BLaER1 (cell line): ENCODE data around the gene ANAPC5.

Experiments
- H3K27ac ChIP-seq: shearing (Covaris generic); formaldehyde crosslinking; 2 replicates; pipeline ENCODE4 v1.8.1; 2022
- H3K27me3 ChIP-seq: shearing (Covaris generic); formaldehyde crosslinking; 2 replicates; pipeline ENCODE4 v1.8.1; 2022
- H3K36me3 ChIP-seq: shearing (Covaris generic); formaldehyde crosslinking; 2 replicates; pipeline ENCODE4 v1.8.1; 2022
- H3K4me1 ChIP-seq: shearing (Covaris generic); formaldehyde crosslinking; 2 replicates; pipeline ENCODE4 v1.8.1; 2022
- H3K4me2 ChIP-seq: shearing (Covaris generic); formaldehyde crosslinking; 2 replicates; pipeline ENCODE4 v1.8.1; 2022
- H3K4me3 ChIP-seq: shearing (Covaris generic); formaldehyde crosslinking; 2 replicates; pipeline ENCODE4 v1.8.1; 2022
- H3K9ac ChIP-seq: shearing (Covaris generic); formaldehyde crosslinking; 2 replicates; pipeline ENCODE4 v1.8.1; 2022
- H3K9me3 ChIP-seq: shearing (Covaris generic); formaldehyde crosslinking; 2 replicates; pipeline ENCODE4 v1.8.1; 2022
- H4K20me1 ChIP-seq: shearing (Covaris generic); formaldehyde crosslinking; 2 replicates; pipeline ENCODE4 v1.8.1; 2022
- Cebpa-rat ChIP-seq: shearing (Covaris generic); IDR thresholded peaks from 2 replicates; pipeline ENCODE4 v1.8.1; 2022

ANAPC5 gene

DNA sequence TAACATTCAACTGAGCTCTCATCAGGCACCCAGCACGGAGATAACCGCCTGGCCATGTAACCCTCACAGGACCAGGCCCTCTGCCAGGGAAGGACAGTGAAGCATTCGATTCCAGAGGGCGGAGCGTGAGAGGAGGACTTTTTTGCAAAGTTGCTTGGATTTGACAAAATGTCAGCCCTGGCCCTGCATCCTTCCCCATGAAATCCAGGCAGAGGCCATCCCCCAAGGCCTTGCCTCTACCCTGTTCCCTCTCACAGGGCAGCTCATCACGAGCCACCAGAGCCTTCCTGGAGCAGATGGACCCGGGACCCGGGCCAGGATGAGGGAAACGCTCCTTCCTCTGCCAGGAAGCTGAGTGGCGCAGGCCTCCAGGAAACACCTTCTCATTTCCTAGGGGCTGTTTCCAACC is 72.7 kb downstream of the ANAPC5 start:
- H3K9me3 ChIP-seq = no peaks in the 10 kb centered on the region
- peaks cover 99% of the 10 kb centered on the region for H4K20me1 ChIP-seq
- H3K4me1 ChIP-seq = no peaks in the 10 kb centered on the region
- H3K4me3 ChIP-seq = no peak overlapping the region
- peaks cover 86% of the 10 kb centered on the region for H3K36me3 ChIP-seq
- no peak for TF ChIP-seq Cebpa-rat
- no peak overlapping the region for H3K27ac ChIP-seq
- no peak overlapping the region for H3K9ac ChIP-seq
- H3K27me3 ChIP-seq = no peaks in the 10 kb centered on the region
- no peak overlapping the region for H3K4me2 ChIP-seq

DNA sequence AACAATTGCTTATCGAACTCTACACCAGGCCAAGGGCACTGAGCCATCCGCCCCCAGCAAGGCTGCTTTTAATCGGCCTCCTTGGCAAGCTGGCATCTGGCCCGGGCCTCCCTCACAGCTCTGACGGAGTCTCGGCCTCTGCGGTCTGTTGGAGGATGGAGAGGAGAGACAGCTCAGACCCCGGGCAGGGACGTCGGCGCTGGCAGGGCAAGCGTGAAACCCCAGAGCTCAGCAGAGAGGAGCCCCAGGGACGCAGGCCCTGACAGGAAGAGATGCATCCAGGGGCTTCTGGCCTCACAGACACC is 73.2 kb downstream of the ANAPC5 start:
- Histone ChIP-seq H3K4me2 (no peak overlapping the region), H3K4me3 (no peak overlapping the region), H3K9me3 (no peaks in the 10 kb centered on the region), H3K27ac (no peak overlapping the region), H3K9ac (no peak overlapping the region), H3K27me3 (no peaks in the 10 kb centered on the region), H3K4me1 (no peaks in the 10 kb centered on the region), H4K20me1 (peaks cover 99% of the 10 kb centered on the region), H3K36me3 (peaks cover 86% of the 10 kb centered on the region)
- no peak for TF ChIP-seq Cebpa-rat

DNA sequence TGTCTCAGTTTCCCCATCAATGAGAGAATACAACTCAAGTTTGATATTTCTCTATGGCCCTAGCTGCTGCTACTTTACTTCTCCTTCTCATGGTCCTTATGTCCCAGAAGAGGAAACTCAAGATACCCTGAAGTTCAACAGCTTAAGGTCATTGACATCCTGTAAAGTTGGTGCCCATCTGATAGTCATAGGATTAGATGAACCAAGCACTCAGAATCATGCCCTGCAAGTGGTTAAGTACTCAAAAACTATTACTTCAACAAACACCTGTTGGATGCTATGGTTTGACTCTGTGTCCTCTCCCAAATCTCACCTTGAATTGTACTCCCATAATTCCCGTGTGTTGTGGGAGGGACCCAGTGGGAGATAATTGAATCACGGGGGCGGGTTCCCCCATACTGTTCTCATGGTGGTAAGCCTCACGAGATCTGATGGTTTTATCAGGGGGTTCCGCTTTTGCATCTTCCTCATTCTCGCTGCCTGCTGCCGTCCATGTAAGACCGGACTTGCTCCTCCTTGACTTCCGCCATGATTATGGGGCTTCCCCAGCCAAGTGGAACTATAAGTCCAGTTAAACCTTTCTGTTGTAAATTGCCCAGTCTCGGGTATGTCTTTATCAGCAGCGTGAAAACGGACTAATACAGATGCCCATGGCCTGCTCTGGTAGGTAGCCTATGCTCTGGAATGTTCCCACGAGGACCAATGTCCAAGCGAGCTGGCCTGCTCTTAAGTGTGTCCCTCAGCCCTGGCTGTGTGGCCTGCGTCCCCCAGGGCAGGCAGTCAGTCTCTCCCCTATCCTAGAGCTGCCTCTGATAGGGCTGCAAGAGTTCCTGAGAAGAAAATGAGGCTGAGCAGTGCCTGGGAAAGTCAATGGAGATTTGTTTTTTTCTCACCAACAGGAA is 73.8 kb downstream of the ANAPC5 start:
- no peaks in the 10 kb centered on the region for H3K27me3 ChIP-seq
- peaks cover 99% of the 10 kb centered on the region for H4K20me1 ChIP-seq
- H3K4me1 ChIP-seq = no peaks in the 10 kb centered on the region
- H3K9ac ChIP-seq = no peak overlapping the region
- peaks cover 86% of the 10 kb centered on the region for H3K36me3 ChIP-seq
- no peaks in the 10 kb centered on the region for H3K9me3 ChIP-seq
- no peak overlapping the region for H3K4me3 ChIP-seq
- H3K4me2 ChIP-seq = no peak overlapping the region
- no peak overlapping the region for H3K27ac ChIP-seq
- TF ChIP-seq Cebpa-rat = no peak

DNA sequence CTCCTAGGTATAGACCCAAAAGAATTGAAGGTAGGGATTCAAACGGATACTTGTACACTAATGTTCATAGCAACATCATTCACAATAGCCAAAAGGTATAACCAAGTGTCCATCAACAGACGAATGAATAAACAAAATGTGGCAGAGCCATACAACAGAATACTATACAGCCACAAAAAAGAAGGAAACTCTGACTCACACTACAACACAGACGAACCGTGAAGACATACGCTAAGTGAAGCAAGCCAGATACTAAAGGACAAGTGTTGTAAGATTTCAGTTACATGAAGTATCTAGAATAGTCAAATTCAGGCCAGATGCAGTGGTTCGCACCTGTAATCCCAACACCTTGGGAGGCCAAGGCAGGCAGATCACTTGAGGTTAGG is 74.8 kb downstream of the ANAPC5 start:
- H3K9ac ChIP-seq = no peak overlapping the region
- no peaks in the 10 kb centered on the region for H3K9me3 ChIP-seq
- no peak for TF ChIP-seq Cebpa-rat
- no peaks in the 10 kb centered on the region for H3K27me3 ChIP-seq
- H3K27ac ChIP-seq = no peak overlapping the region
- H3K36me3 ChIP-seq = peaks cover 87% of the 10 kb centered on the region
- peaks cover 99% of the 10 kb centered on the region for H4K20me1 ChIP-seq
- H3K4me3 ChIP-seq = no peak overlapping the region
- H3K4me2 ChIP-seq = no peak overlapping the region
- no peaks in the 10 kb centered on the region for H3K4me1 ChIP-seq

DNA sequence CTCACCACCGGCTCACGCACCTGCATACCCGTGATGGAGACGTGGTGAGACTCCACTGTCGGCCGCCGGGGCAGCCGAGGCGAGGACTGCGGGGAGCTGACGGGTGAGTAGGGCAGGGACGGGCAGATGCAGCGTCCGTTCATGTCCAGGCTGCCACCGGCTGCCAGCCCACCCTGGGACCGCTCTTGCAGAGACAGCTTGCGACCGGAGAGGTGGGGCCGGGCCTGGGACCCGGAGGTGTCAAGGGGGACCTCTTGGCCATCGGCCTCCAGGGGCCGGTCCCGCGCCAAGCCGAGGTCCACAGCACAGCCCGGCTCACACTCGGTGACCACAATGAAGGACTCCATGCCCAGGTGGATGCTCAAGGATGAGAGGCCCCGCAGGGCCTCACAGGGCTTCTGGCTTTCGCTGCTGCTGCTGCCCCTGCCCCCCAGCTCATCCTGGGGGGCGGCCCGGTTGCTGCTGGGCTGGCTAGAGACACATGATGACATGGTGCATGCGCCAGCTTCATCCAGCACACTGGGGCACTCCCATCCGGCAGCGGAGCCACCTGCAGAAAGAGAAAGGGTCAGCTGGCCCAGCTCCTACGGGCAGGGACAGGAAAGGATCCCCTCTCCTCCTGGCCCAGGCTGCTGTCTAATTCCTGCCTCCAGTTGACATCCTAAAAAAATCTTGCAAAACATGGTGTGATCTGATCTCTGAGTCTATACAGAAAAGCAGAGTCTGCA is 78.0 kb downstream of the ANAPC5 start:
- H3K36me3 ChIP-seq = peaks cover 97% of the 10 kb centered on the region
- TF ChIP-seq Cebpa-rat = no peak

DNA sequence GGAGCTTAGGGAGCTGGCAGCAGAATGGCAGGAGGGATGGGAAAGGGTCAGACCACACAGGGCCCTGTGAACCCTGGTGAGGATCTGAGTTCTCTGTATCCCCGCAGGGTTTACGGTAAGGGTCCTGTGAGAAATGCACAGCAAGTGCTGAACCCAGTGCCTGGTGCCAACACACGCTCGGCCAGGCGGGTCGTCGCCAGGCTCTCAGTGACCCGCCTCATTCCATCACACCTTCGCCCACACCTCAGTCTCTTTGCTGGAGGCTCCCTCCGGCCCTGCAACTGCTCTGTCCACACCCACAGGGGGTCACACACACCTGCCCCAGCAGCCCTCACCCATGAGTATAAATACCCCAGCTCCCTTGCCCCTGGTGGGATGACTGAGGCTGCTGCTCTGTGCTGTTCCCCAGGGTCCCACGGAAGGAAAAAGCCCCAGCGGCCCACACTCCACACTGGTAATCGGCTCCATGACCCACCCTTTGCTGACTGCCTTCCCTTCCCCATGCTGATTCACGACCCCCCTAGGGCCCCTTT is 78.8 kb downstream of the ANAPC5 start:
- Histone ChIP-seq H4K20me1 (peaks cover 86% of the 10 kb centered on the region), H3K27ac (no peak overlapping the region), H3K4me3 (no peak overlapping the region), H3K36me3 (peaks cover 97% of the 10 kb centered on the region), H3K9me3 (no peaks in the 10 kb centered on the region), H3K9ac (no peak overlapping the region), H3K4me2 (no peak overlapping the region), H3K27me3 (no peaks in the 10 kb centered on the region), H3K4me1 (no peaks in the 10 kb centered on the region)
- no peak for TF ChIP-seq Cebpa-rat

More for the DNA sequence above, 78.0 kb downstream of the ANAPC5 start:
- Histone ChIP-seq H4K20me1 (peaks cover 86% of the 10 kb centered on the region), H3K4me2 (no peak overlapping the region), H3K4me1 (no peaks in the 10 kb centered on the region), H3K27me3 (no peaks in the 10 kb centered on the region), H3K9ac (no peak overlapping the region), H3K4me3 (no peak overlapping the region), H3K9me3 (no peaks in the 10 kb centered on the region), H3K27ac (no peak overlapping the region)

DNA sequence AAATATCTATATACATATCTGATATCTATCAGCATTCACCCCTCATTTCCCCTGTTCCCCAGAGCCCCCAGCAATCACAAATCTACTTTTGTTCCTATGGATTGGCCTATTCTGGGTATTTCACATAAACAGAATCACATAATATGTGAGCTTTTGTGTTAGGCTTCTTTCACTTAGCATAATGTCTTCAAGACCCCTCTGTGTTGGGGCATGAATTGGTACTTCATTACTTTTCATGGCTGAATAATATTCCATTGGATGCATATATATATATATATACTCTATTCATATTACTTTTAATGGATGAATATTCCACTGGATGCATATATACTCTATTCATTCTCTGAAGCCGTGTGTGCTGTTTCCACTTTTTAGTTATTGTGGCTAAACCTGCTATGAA is 84.4 kb downstream of the ANAPC5 start:
- peaks cover 100% of the 10 kb centered on the region for H3K36me3 ChIP-seq
- peaks cover 37% of the 10 kb centered on the region for H4K20me1 ChIP-seq
- no peak overlapping the region for H3K27ac ChIP-seq
- H3K4me1 ChIP-seq = no peaks in the 10 kb centered on the region
- TF ChIP-seq Cebpa-rat = no peak
- no peak overlapping the region for H3K4me2 ChIP-seq
- no peaks in the 10 kb centered on the region for H3K9me3 ChIP-seq
- no peak overlapping the region for H3K9ac ChIP-seq
- no peaks in the 10 kb centered on the region for H3K27me3 ChIP-seq
- H3K4me3 ChIP-seq = no peak overlapping the region

DNA sequence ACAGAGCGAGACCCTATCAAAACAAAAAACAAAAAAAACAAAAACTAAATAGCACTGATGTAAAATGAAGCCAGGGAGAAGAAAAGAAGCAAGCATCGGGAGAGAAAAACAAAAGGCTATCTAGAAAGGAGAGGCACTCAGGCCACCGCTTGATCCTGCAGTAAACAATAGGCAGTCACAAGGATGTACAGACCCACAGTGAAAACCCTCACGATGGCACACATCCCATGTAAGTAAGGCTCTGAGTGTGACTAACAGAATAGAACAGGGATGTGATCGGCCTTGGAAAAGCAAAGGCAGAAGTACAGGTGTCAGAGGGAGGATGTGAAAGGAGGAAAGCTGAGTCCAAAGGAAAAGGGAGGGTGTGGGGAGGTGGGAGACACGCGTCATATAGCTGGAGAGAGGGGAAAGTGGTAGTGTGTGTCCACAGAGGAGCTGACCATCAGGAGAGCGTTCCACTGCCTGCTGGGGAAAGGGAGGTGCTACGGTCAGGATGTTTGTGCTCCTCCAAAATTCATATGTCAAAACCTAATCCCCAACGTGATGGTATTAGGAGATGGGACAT is 87.2 kb downstream of the ANAPC5 start:
- Histone ChIP-seq H3K27ac (no peak overlapping the region), H3K27me3 (no peaks in the 10 kb centered on the region), H3K4me3 (no peak overlapping the region), H3K4me1 (no peaks in the 10 kb centered on the region), H3K36me3 (peaks cover 100% of the 10 kb centered on the region), H3K9ac (no peak overlapping the region), H4K20me1 (peaks cover 20% of the 10 kb centered on the region; the same call in 1 of the 2 replicates), H3K9me3 (no peaks in the 10 kb centered on the region), H3K4me2 (no peak overlapping the region)
- no peak for TF ChIP-seq Cebpa-rat

DNA sequence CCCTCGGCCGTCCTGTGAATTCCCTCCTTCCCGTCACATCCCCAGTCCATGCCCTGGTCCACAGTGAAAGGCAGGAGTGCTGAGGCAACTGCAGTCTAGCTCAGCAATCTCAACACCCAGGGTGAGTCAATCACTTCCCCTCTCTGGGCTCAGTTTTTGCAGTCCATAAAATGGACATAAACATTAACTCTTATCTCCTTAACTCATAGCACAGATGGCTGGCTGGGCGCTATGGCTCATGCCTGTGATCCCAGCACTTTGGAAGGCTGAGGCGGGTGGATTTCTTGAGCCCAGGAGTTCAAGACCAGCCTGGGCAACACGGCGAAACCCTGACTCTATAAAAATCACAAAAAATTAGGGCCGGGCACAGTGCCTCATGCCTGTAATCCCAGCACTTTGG is 88.1 kb downstream of the ANAPC5 start:
- H3K27ac ChIP-seq = no peak overlapping the region
- no peak for TF ChIP-seq Cebpa-rat
- H3K4me2 ChIP-seq = no peak overlapping the region
- no peaks in the 10 kb centered on the region for H3K4me1 ChIP-seq
- peaks cover 100% of the 10 kb centered on the region for H3K36me3 ChIP-seq
- no peaks in the 10 kb centered on the region for H3K9me3 ChIP-seq
- peaks cover 19% of the 10 kb centered on the region; the same call in 1 of the 2 replicates for H4K20me1 ChIP-seq
- H3K9ac ChIP-seq = no peak overlapping the region
- no peaks in the 10 kb centered on the region for H3K27me3 ChIP-seq
- no peak overlapping the region for H3K4me3 ChIP-seq
